ENCODE results near the gene ANXA2.
"Not testable (repeated sequence)": the region's sequence is repeated elsewhere in the genome, so short reads cannot be mapped to it uniquely, and the experiment has no call there.

Gene ANXA2

GRCh38 chr15:60408463-60408981 is 10.7 kb upstream of the ANXA2 start:
- no peak for FAIRE-seq

GRCh38 chr15:60407415-60407805 is 9.6 kb upstream of the ANXA2 start:
- FAIRE-seq, result no peak

GRCh38 chr15:60406513-60407414 is 9.0 kb upstream of the ANXA2 start:
- FAIRE-seq, result no peak

GRCh38 chr15:60405399-60405798 is 7.6 kb upstream of the ANXA2 start:
- no peak for FAIRE-seq

GRCh38 chr15:60404351-60404750 is 6.6 kb upstream of the ANXA2 start:
- not testable (repeated sequence) for FAIRE-seq

GRCh38 chr15:60400944-60401343 is 3.2 kb upstream of the ANXA2 start:
- FAIRE-seq, result no peak

GRCh38 chr15:60399931-60400330 is 2.1 kb upstream of the ANXA2 start:
- no peak for FAIRE-seq

GRCh38 chr15:60399246-60399915 is 1.6 kb upstream of the ANXA2 start:
- FAIRE-seq, result no peak

- no peak for FAIRE-seq
These were observed 621 bp downstream of the ANXA2 start for GRCh38 chr15:60396958-60397771.

GRCh38 chr15:60396560-60396957 is 1.2 kb downstream of the ANXA2 start:
- no peak for FAIRE-seq

GRCh38 chr15:60396100-60396499 is 1.7 kb downstream of the ANXA2 start:
- no peak for FAIRE-seq

GRCh38 chr15:60395276-60396011 is 2.3 kb downstream of the ANXA2 start:
- FAIRE-seq, result no peak

GRCh38 chr15:60394689-60395097 is 3.1 kb downstream of the ANXA2 start:
- no peak for FAIRE-seq

- no peak for FAIRE-seq
These were observed 4.6 kb downstream of the ANXA2 start for GRCh38 chr15:60392986-60393790.

- no peak for FAIRE-seq
These were observed 5.2 kb downstream of the ANXA2 start for GRCh38 chr15:60392601-60392985.

GRCh38 chr15:60391722-60392315 is 6.0 kb downstream of the ANXA2 start:
- no peak for FAIRE-seq

GRCh38 chr15:60390871-60391501 is 6.8 kb downstream of the ANXA2 start:
- no peak for FAIRE-seq

- FAIRE-seq, result no peak
These were observed 7.6 kb downstream of the ANXA2 start for GRCh38 chr15:60390231-60390630.

GRCh38 chr15:60389261-60390077 is 8.3 kb downstream of the ANXA2 start:
- FAIRE-seq, result no peak

GRCh38 chr15:60387321-60387720 is 10.5 kb downstream of the ANXA2 start:
- FAIRE-seq, result no peak
